CD4-positive, alpha-beta T cell treated with Interleukin-17A for 4 hours (primary cell): ENCODE measurements around the gene BMP4.

Experiments used
- DNase-seq: peaks from one replicate; pipeline ENCODE4 v3.0.0-alpha.2; 2020; ENCODE audit warnings: mixed read lengths

The BMP4 gene

GRCh38 chr14:53963320-53964227 is 6.9 kb upstream of the BMP4 start:
- DNase-seq, result peak; percentile 31

- no peak for DNase-seq
Measured at GRCh38 chr14:53962953-53963319, 6.3 kb upstream of the BMP4 start.

GRCh38 chr14:53958628-53959027 is 2.0 kb upstream of the BMP4 start:
- DNase-seq, result no peak

- DNase-seq, result no peak
Measured at GRCh38 chr14:53957739-53958138, 1.1 kb upstream of the BMP4 start.

GRCh38 chr14:53955671-53956426 is 776 bp downstream of the BMP4 start:
- peak; percentile 37 for DNase-seq

GRCh38 chr14:53955229-53955556 is 1.4 kb downstream of the BMP4 start:
- DNase-seq, result no peak

GRCh38 chr14:53954551-53955228 is 1.9 kb downstream of the BMP4 start:
- DNase-seq, result peak; percentile 27

- DNase-seq, result no peak
Measured at GRCh38 chr14:53953828-53954550, 2.6 kb downstream of the BMP4 start.

- DNase-seq, result peak; percentile 59
Measured at GRCh38 chr14:53953002-53953827, 3.4 kb downstream of the BMP4 start.

- DNase-seq, result no peak
Measured at GRCh38 chr14:53952533-53952932, 4.1 kb downstream of the BMP4 start.

- DNase-seq, result no peak
Measured at GRCh38 chr14:53951627-53952303, 4.9 kb downstream of the BMP4 start.

- no peak for DNase-seq
Measured at GRCh38 chr14:53951243-53951626, 5.4 kb downstream of the BMP4 start.

GRCh38 chr14:53950031-53950793 is 6.4 kb downstream of the BMP4 start:
- no peak for DNase-seq

GRCh38 chr14:53949201-53949600 is 7.4 kb downstream of the BMP4 start:
- no peak for DNase-seq

GRCh38 chr14:53948205-53948884 is 8.3 kb downstream of the BMP4 start:
- DNase-seq, result no peak

GRCh38 chr14:53947452-53948204 is 9.0 kb downstream of the BMP4 start:
- DNase-seq, result no peak

- no peak for DNase-seq
Measured at GRCh38 chr14:53947094-53947445, 9.6 kb downstream of the BMP4 start.

GRCh38 chr14:53946404-53947093 is 10.1 kb downstream of the BMP4 start:
- no peak for DNase-seq

GRCh38 chr14:53946071-53946403 is 10.6 kb downstream of the BMP4 start:
- no peak for DNase-seq
